ENCODE measurements around the gene SERF2.

Gene SERF2

GRCh38 chr15:43791993-43792760 is at the start of gene SERF2:
Gene SERF2, plus strand, starts transcription at chr15:43792320. Its CDS starts 57 bp downstream, at chr15:43792377.
- peak; percentile 95 to 100 (median 100) for DNase-seq

GRCh38 chr15:43746245-43746902 is 45.7 kb upstream of the SERF2 start, which contains the start of gene PDIA3:
Gene PDIA3, plus strand, starts transcription at chr15:43746438. Its CDS starts 102 bp downstream, at chr15:43746540.
- peak; percentile 58 to 96 (median 87) for DNase-seq

- DNase-seq = peak in 4 of 56 donors; percentile 36 to 51 (median 38)
Measured at GRCh38 chr15:43746903-43747309, 45.2 kb upstream of the SERF2 start.

- no peak for DNase-seq
Measured at GRCh38 chr15:43748376-43748775, 43.7 kb upstream of the SERF2 start.

- DNase-seq = no peak
Measured at GRCh38 chr15:43749690-43750345, 42.3 kb upstream of the SERF2 start.

- DNase-seq = no peak
Measured at GRCh38 chr15:43751885-43752284, 40.2 kb upstream of the SERF2 start.

GRCh38 chr15:43762824-43763223 is 29.3 kb upstream of the SERF2 start:
- no peak for DNase-seq

- DNase-seq = no peak
Measured at GRCh38 chr15:43763819-43764446, 28.2 kb upstream of the SERF2 start.

- DNase-seq = peak in 16 of 56 donors; percentile 1 to 74 (median 16)
Measured at GRCh38 chr15:43769584-43770228, 22.4 kb upstream of the SERF2 start.

GRCh38 chr15:43771816-43772215 is 20.3 kb upstream of the SERF2 start:
- DNase-seq = no peak

- no peak for DNase-seq
Measured at GRCh38 chr15:43772624-43773023, 19.5 kb upstream of the SERF2 start.

GRCh38 chr15:43774062-43774461 is 18.1 kb upstream of the SERF2 start:
- DNase-seq = no peak

GRCh38 chr15:43775411-43775965 is 16.6 kb upstream of the SERF2 start:
- peak in 4 of 56 donors; percentile 3 to 10 (median 8) for DNase-seq

- no peak for DNase-seq
Measured at GRCh38 chr15:43776101-43776717, 15.9 kb upstream of the SERF2 start.

- peak in 33 of 56 donors; percentile 4 to 68 (median 53) for DNase-seq
Measured at GRCh38 chr15:43776718-43777266, 15.3 kb upstream of the SERF2 start, which contains the start of gene ELL3. Gene ELL3, minus strand, starts transcription at chr15:43776966. Its CDS starts 65 bp downstream, at chr15:43776901.

GRCh38 chr15:43777267-43777914 is 14.7 kb upstream of the SERF2 start:
- DNase-seq = peak in 38 of 56 donors; percentile 22 to 73 (median 57)

- no peak for DNase-seq
Measured at GRCh38 chr15:43779016-43779415, 13.1 kb upstream of the SERF2 start.

GRCh38 chr15:43789409-43789808 is 2.7 kb upstream of the SERF2 start:
- no peak for DNase-seq

Measured in amygdala (tissue), 56 donors.